HCT116 (cell line): Measurements from ENCODE around the gene ALK. TPM values are rescaled to one million over a fixed set of nuclear protein-coding genes. Genes with fewer than 3 reads are reported as not detected.

Experiments used
- ATAC-seq: fragments of 200-7000 bp; cut with Tn5 transposase; 2 replicates; pipeline ENCODE4 v1.9.1; 2020; ENCODE audit warnings: mild to moderate bottlenecking, moderate library complexity
- BruUV-seq: library from RNA; stranded (reverse); fragments of 400-500 nt; replicated peaks from 2 replicates; lab custom pipeline; 2021; lab: Mats Ljungman, UMichigan
- CTCF ChIA-PET: fragments of 300-600 bp; sonication (Branson Sonifier 250); formaldehyde crosslinking; loops from one replicate; lab custom pipeline; 2021; ENCODE audit warnings: antibody characterized with exemption; lab: Charles Lee
- POLR2A ChIA-PET: fragments of 300-600, 350-600 bp; sonication (Branson Sonifier 250); formaldehyde crosslinking; loops from one replicate; lab custom pipeline; 2021; ENCODE audit warnings: antibody characterized with exemption; lab: Charles Lee
- RAD21 ChIA-PET, 2 experiments: fragments of 300-600 bp; sonication (Branson Sonifier 250); formaldehyde crosslinking; loops; one replicate each; lab custom pipeline; 2023; ENCODE audit warnings: low total read pairs in 2 of 2; ENCODE audit not compliant: uncharacterized antibody in 2 of 2, unreplicated experiment in 2 of 2, low non-redundant PET in 1 of 2; lab: Charles Lee
- DNase-seq: peaks from one replicate; pipeline ENCODE4 v3.0.0-alpha.2; 2010; ENCODE audit warnings: low read depth, low spot score
- H2AFZ ChIP-seq: fragments of 200-600 bp; shearing (Covaris generic), sonication (generic); 2 replicates; pipeline ENCODE4 v1.6.1; 2017; ENCODE audit warnings: low read depth, mixed run types, mixed read lengths, antibody characterized with exemption, low read length; ENCODE audit not compliant: poor library complexity, severe bottlenecking
- H3K27ac ChIP-seq: 2 replicates; pipeline ENCODE4 v1.5.1; 2012; ENCODE audit warnings: low read depth, low read length
- H3K27me3 ChIP-seq: fragments of 200-600 bp; sonication (generic); 2 replicates; pipeline ENCODE4 v1.6.1; 2016; ENCODE audit warnings: mixed run types, low read length, mixed read lengths; ENCODE audit not compliant: insufficient read depth
- H3K36me3 ChIP-seq, 2 experiments: fragments of 200-500 bp in 1 of 2; fragments of 200-600 bp in 1 of 2; sonication (Bioruptor generic) in 1 of 2; sonication (generic) in 1 of 2; 2 replicates each; pipeline versions ENCODE4 v1.5.1 to v1.6.1; 2014 to 2016; ENCODE audit warnings: low read length in 2 of 2, inconsistent platforms in 1 of 2, mixed read lengths in 1 of 2, mixed run types in 1 of 2; ENCODE audit not compliant: insufficient read depth in 2 of 2, control insufficient read depth in 1 of 2
- H3K4me1 ChIP-seq, 2 experiments: fragments of 200-600 bp in 1 of 2; sonication (generic) in 1 of 2; 2 replicates each; pipeline versions ENCODE4 v1.5.1 to v1.6.1; 2012 to 2017; ENCODE audit warnings: low read length in 2 of 2, inconsistent platforms in 1 of 2, mild to moderate bottlenecking in 1 of 2, mixed read lengths in 1 of 2, mixed run types in 1 of 2, moderate library complexity in 1 of 2; ENCODE audit not compliant: insufficient read depth in 2 of 2, control insufficient read depth in 1 of 2
- H3K4me2 ChIP-seq: fragments of 200-600 bp; sonication (generic); 2 replicates; pipeline ENCODE4 v1.6.1; 2017; ENCODE audit warnings: mixed run types, low read length, mixed read lengths
- H3K4me3 ChIP-seq, 2 experiments: fragments of 200-600 bp in 1 of 2; sonication (generic) in 1 of 2; replicated peaks in 1 of 2; 2 replicates each; pipeline ENCODE4 v1.5.1; 2011 to 2016; ENCODE audit warnings: low read length in 2 of 2, control low read depth in 1 of 2, low read depth in 1 of 2, mild to moderate bottlenecking in 1 of 2, mixed read lengths in 1 of 2, mixed run types in 1 of 2
- H3K79me2 ChIP-seq: fragments of 200-600 bp; sonication (generic); 2 replicates; pipeline ENCODE4 v1.6.1; 2017; ENCODE audit warnings: mild to moderate bottlenecking, mixed run types, low read length, moderate library complexity, mixed read lengths; ENCODE audit not compliant: insufficient read depth
- H3K9ac ChIP-seq: fragments of 200-600 bp; sonication (generic); 2 replicates; pipeline ENCODE4 v1.6.1; 2016; ENCODE audit warnings: low read length, mixed read lengths
- H3K9me2 ChIP-seq: fragments of 200-600 bp; sonication (generic), shearing (Covaris generic); 2 replicates; pipeline ENCODE4 v1.6.1; 2017; ENCODE audit warnings: mixed run types, mild to moderate bottlenecking, moderate library complexity; ENCODE audit not compliant: insufficient read depth
- H3K9me3 ChIP-seq, 2 experiments: fragments of 200-500 bp in 1 of 2; fragments of 200-600 bp in 1 of 2; sonication (Bioruptor generic) in 1 of 2; sonication (generic) in 1 of 2; 2 replicates each; pipeline ENCODE4 v1.6.1; 2014 to 2017; ENCODE audit warnings: low read length in 2 of 2, mixed read lengths in 2 of 2, inconsistent platforms in 1 of 2, low read depth in 1 of 2, mild to moderate bottlenecking in 1 of 2, mixed run types in 1 of 2, moderate library complexity in 1 of 2; ENCODE audit not compliant: control insufficient read depth in 1 of 2, insufficient read depth in 1 of 2
- H4K20me1 ChIP-seq: fragments of 200-600 bp; sonication (generic), shearing (Covaris generic); 2 replicates; pipeline ENCODE4 v1.6.1; 2017; ENCODE audit warnings: mixed run types, mild to moderate bottlenecking, moderate library complexity; ENCODE audit not compliant: insufficient read depth
- ATF3 ChIP-seq: IDR thresholded peaks from 2 replicates; pipeline ENCODE4 v1.6.1; 2012
- CEBPB ChIP-seq: IDR thresholded peaks from 2 replicates; pipeline ENCODE4 v1.6.1; 2012; ENCODE audit warnings: low read depth
- CTCF ChIP-seq, 3 experiments: fragments of 200-600 bp in 1 of 3; sonication (generic) in 1 of 3; IDR thresholded peaks in 2 of 3; conservative IDR thresholded peaks in 1 of 3; 2 replicates each; pipeline ENCODE4 v1.5.1; 2012 to 2017; ENCODE audit warnings: low read depth in 2 of 3, low read length in 2 of 3, antibody characterized with exemption in 1 of 3, borderline replicate concordance in 1 of 3, control low read depth in 1 of 3, mild to moderate bottlenecking in 1 of 3, mixed read lengths in 1 of 3, mixed run types in 1 of 3, moderate library complexity in 1 of 3; ENCODE audit not compliant: insufficient read depth in 1 of 3
- ELF1 ChIP-seq: IDR thresholded peaks from 2 replicates; pipeline ENCODE4 v1.6.1; 2012; ENCODE audit warnings: low read depth, borderline replicate concordance
- EZH2phosphoT487 ChIP-seq: fragments of 200-600 bp; IDR thresholded peaks from 2 replicates; pipeline ENCODE4 v1.6.1; 2018; ENCODE audit warnings: antibody characterized with exemption, borderline replicate concordance
- JUND ChIP-seq: IDR thresholded peaks from 2 replicates; pipeline ENCODE4 v1.6.1; 2012
- POLR2A ChIP-seq: IDR thresholded peaks from 2 replicates; pipeline ENCODE4 v1.7.0; 2011; ENCODE audit warnings: borderline replicate concordance; ENCODE audit not compliant: insufficient read depth, insufficient read length; ENCODE audit errors: extremely low read depth
- RAD21 ChIP-seq: IDR thresholded peaks from 2 replicates; pipeline ENCODE4 v1.6.1; 2012; ENCODE audit warnings: low read depth, mild to moderate bottlenecking
- REST ChIP-seq: IDR thresholded peaks from 2 replicates; pipeline ENCODE4 v1.6.1; 2012; ENCODE audit warnings: low read depth
- SP1 ChIP-seq: IDR thresholded peaks from 2 replicates; pipeline ENCODE4 v1.6.1; 2012; ENCODE audit warnings: low read depth
- TCF7L2 ChIP-seq: IDR thresholded peaks from 2 replicates; pipeline ENCODE4 v1.7.0; 2011; ENCODE audit warnings: borderline replicate concordance, inconsistent platforms; ENCODE audit not compliant: insufficient read depth, insufficient read length; ENCODE audit errors: extremely low read depth
- YY1 ChIP-seq: IDR thresholded peaks from 2 replicates; pipeline ENCODE4 v1.6.1; 2011; ENCODE audit warnings: low read length, low read depth, moderate library complexity, mild to moderate bottlenecking; ENCODE audit not compliant: insufficient replicate concordance; ENCODE audit errors: extremely low read depth
- ZBTB33 ChIP-seq: IDR thresholded peaks from 2 replicates; pipeline ENCODE4 v1.6.1; 2011; ENCODE audit warnings: mild to moderate bottlenecking, low read length, moderate library complexity; ENCODE audit not compliant: insufficient replicate concordance; ENCODE audit errors: extremely low read depth
- ZFX ChIP-seq: fragments of 450-650 bp; IDR thresholded peaks from 2 replicates; pipeline ENCODE4 v1.6.1; 2017
- ZNF274 ChIP-seq: fragments of 200-500 bp; sonication (Bioruptor generic); IDR thresholded peaks from 2 replicates; pipeline ENCODE4 v1.6.1; 2014; ENCODE audit warnings: mild to moderate bottlenecking, low read depth, low read length, inconsistent platforms
- intact Hi-C: fragments of 100-400 bp; cut with micrococcal nuclease; formaldehyde crosslinking; loops from 2 replicates; pipeline ENCODE4 v1.10.0; 2022
- total RNA-seq: library from RNA; stranded (reverse); gene quantifications from one replicate; pipeline ENCODE4 v1.2.1, GENCODE V29; 2021; ENCODE audit not compliant: unreplicated experiment

The ALK gene
- total RNA-seq, 1 experiment from 2014 or later = not detected

- Histone ChIP-seq H3K4me1 (no peaks in the 10 kb centered on the region), H3K27ac (no peak overlapping the region), H3K4me3 (no peak overlapping the region), H4K20me1 (no peaks in the 10 kb centered on the region), H3K9me2 (no peaks in the 10 kb centered on the region), H3K36me3 (no peaks in the 10 kb centered on the region), H2AFZ (no peak overlapping the region), H3K4me2 (no peak overlapping the region), H3K27me3 (peaks cover 87% of the 10 kb centered on the region), H3K9ac (no peak overlapping the region), H3K9me3 (no peaks in the 10 kb centered on the region), H3K79me2 (no peaks in the 10 kb centered on the region)
- ChIA-PET CTCF (no interaction called here), RAD21 (no interaction called here), POLR2A (no interaction called here)
- no peak for ATAC-seq
- no peak for DNase-seq
- no TSS peak for BruUV-seq
- intact Hi-C loops = no loop called here
- TF ChIP-seq ZBTB33 = no peak
- TF ChIP-seq SP1 = no peak
- TF ChIP-seq CTCF (IDR thresholded peaks at IDR 0.05 in 2 of 3, conservative IDR thresholded peaks at IDR 0.05 in 1 of 3; ENCODE audit: borderline replicate concordance in 1 of 3, insufficient read depth in 1 of 3, low read depth in 2 of 3, low read length in 2 of 3) = no peak
- TF ChIP-seq RAD21 = no peak
- no peak for TF ChIP-seq POLR2A
- no peak for TF ChIP-seq EZH2phosphoT487
- no peak for TF ChIP-seq ZFX
- TF ChIP-seq YY1 = no peak
- TF ChIP-seq ELF1 = no peak
- no peak for TF ChIP-seq REST
- no peak for TF ChIP-seq ZNF274
- TF ChIP-seq TCF7L2 = no peak
- no peak for TF ChIP-seq JUND
- TF ChIP-seq ATF3 = no peak
- TF ChIP-seq CEBPB = no peak
Measured at GRCh38 chr2:29372185-29372584, 549.2 kb downstream of the ALK start.
